Lung (tissue), 12 donors: ENCODE measurements around the gene FAM174C. TPM values are rescaled to one million over a fixed set of nuclear protein-coding genes. Genes with fewer than 3 reads are reported as not detected.

Experiments used
- ATAC-seq: fragments of 200-7000 bp; cut with Tn5 transposase; one replicate; pipeline ENCODE4 v1.9.1; 2020; ENCODE audit warnings: moderate number of reproducible peaks; ENCODE audit not compliant: insufficient read depth, low FRiP score
- DNase-seq, 3 donors: peaks; one replicate each; pipeline ENCODE4 v3.0.0-alpha.2; 2013 to 2017
- H3K27ac ChIP-seq, 2 donors: one replicate each; pipeline ENCODE4 v1.5.1; 2013; ENCODE audit warnings: mild to moderate bottlenecking in 2 of 2, moderate library complexity in 2 of 2, control low read depth in 1 of 2, inconsistent platforms in 1 of 2, low read depth in 1 of 2, low read length in 1 of 2
- H3K27me3 ChIP-seq, 3 donors: one replicate each; pipeline ENCODE4 v1.5.1; 2013; ENCODE audit warnings: low read length in 2 of 3; ENCODE audit not compliant: control insufficient read depth in 3 of 3, insufficient read depth in 3 of 3
- H3K36me3 ChIP-seq, 4 donors: one replicate each; pipeline ENCODE4 v1.5.1; 2013; ENCODE audit warnings: low read length in 4 of 4, mild to moderate bottlenecking in 1 of 4, moderate library complexity in 1 of 4; ENCODE audit not compliant: control insufficient read depth in 4 of 4, insufficient read depth in 4 of 4
- H3K4me1 ChIP-seq, 5 donors: one replicate each; pipeline ENCODE4 v1.5.1; 2013; ENCODE audit warnings: low read length in 5 of 5, mild to moderate bottlenecking in 2 of 5, moderate library complexity in 1 of 5; ENCODE audit not compliant: control insufficient read depth in 5 of 5, insufficient read depth in 5 of 5
- H3K4me3 ChIP-seq: one replicate; pipeline ENCODE4 v1.5.1; 2013; ENCODE audit warnings: mild to moderate bottlenecking, control low read depth, moderate library complexity
- H3K9ac ChIP-seq, 2 donors: one replicate each; pipeline ENCODE4 v1.5.1; 2013; ENCODE audit warnings: low read length in 2 of 2, control low read depth in 1 of 2; ENCODE audit not compliant: insufficient read depth in 1 of 2
- H3K9me3 ChIP-seq, 4 donors: one replicate each; pipeline ENCODE4 v1.5.1; 2013; ENCODE audit warnings: low read length in 3 of 4, mild to moderate bottlenecking in 1 of 4, moderate library complexity in 1 of 4; ENCODE audit not compliant: control insufficient read depth in 4 of 4, insufficient read depth in 3 of 4
- CTCF ChIP-seq: IDR thresholded peaks from 2 replicates; pipeline ENCODE4 v1.5.1; 2012; ENCODE audit warnings: mild to moderate bottlenecking; ENCODE audit errors: control extremely low read depth, extremely low read depth
- WGBS, 2 donors: extraction: QIAGEN DNeasy Blood & Tissue Kit; methylation state at CpG; one replicate each; pipeline ENCODE4 v1.1.7; 2013; 5-methylcytosine and 5-hydroxymethylcytosine counted together
- polyA plus RNA-seq, 2 donors: library from polyadenylated mRNA; stranded (reverse); fragments of 200-250 nt; gene quantifications; one replicate each; pipeline ENCODE4 v1.2.1, GENCODE V29; 2013
- total RNA-seq, 2 donors: library from RNA; depleted of rRNA in 1 of 2; stranded (reverse); fragments of >200 nt in 1 of 2; gene quantifications; one replicate each; pipeline ENCODE4 v1.2.1, GENCODE V29; 2014 to 2021
- donor health status: control.
- donor health status: control.
- donor health status: Bipolar disorder and iron deficiency.
- donor health status: healthy.
- donor health status: DM: yes; HTN: yes; CAD: no.

Gene FAM174C
- total and polyA plus RNA-seq, 4 donors, result 17.5 to 89.3 (median 69.4) TPM

DNA sequence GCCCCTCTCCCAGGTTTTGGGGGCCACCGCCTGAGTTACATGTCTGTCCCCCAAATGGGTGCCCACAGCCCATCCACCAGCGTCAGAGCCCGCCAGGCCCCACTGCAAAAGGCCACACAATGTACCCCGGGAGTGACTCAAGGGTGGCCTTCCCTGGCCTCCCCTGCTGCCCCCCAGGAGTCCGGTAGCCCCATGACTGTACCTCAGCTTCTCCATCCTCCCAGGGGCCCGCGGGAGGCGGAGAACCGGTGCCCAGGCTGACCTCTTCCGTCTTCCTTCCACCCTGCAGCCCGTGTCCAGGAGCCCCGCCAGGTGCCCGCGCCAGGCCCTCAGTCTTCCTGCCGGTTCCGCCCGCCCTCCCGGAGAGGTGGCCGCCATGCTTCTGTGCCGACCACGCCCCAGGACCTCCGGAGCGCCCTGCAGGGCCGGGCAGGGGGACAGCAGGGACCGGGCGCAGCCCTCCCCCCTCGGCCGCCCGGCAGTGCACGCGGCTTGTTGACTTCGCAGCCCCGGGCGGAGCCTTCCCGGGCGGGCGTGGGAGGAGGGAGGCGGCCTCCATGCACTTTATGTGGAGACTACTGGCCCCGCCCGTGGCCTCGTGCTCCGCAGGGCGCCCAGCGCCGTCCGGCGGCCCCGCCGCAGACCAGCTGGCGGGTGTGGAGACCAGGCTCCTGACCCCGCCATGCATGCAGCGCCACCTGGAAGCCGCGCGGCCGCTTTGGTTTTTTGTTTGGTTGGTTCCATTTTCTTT lies 47.9 kb upstream of the FAM174C start:
- 95 to 96% methylated on average over 51 to 56 of the region's 56 CpGs for WGBS, 2 donors
- Histone ChIP-seq H3K36me3 (peaks cover 0 to 54% (median 5%) of the 10 kb centered on the region in 4 donors), H3K4me3 (no peak overlapping the region), H3K27ac (no peak overlapping the region), H3K9ac (no peak overlapping the region), H3K9me3 (no peaks in the 10 kb centered on the region), H3K4me1 (peaks cover 0 to 5% (median 2%) of the 10 kb centered on the region in 5 donors), H3K27me3 (no peaks in the 10 kb centered on the region)
- DNase-seq (peak in 1 of 3 donors; percentile 7), ATAC-seq (no peak)
- TF ChIP-seq CTCF, result no peak

- peaks cover 0 to 12% (median 6%) of the 10 kb centered on the region in 5 donors for H3K4me1 ChIP-seq
- 97 to 98% methylated on average over 95 to 100 of the region's 100 CpGs for WGBS, 2 donors
- DNase-seq, result no peak
- no peak for TF ChIP-seq CTCF
- H3K9ac ChIP-seq, result no peak overlapping the region
- H3K9me3 ChIP-seq, result no peaks in the 10 kb centered on the region
- H3K4me3 ChIP-seq, result no peak overlapping the region
- H3K36me3 ChIP-seq, result peaks cover 0 to 45% (median 4%) of the 10 kb centered on the region in 4 donors
- H3K27me3 ChIP-seq, result no peaks in the 10 kb centered on the region
- ATAC-seq, result no peak
- no peak overlapping the region for H3K27ac ChIP-seq
These were observed 47.0 kb upstream of the FAM174C start for GRCh38 chr19:1228161-1228957.

DNA sequence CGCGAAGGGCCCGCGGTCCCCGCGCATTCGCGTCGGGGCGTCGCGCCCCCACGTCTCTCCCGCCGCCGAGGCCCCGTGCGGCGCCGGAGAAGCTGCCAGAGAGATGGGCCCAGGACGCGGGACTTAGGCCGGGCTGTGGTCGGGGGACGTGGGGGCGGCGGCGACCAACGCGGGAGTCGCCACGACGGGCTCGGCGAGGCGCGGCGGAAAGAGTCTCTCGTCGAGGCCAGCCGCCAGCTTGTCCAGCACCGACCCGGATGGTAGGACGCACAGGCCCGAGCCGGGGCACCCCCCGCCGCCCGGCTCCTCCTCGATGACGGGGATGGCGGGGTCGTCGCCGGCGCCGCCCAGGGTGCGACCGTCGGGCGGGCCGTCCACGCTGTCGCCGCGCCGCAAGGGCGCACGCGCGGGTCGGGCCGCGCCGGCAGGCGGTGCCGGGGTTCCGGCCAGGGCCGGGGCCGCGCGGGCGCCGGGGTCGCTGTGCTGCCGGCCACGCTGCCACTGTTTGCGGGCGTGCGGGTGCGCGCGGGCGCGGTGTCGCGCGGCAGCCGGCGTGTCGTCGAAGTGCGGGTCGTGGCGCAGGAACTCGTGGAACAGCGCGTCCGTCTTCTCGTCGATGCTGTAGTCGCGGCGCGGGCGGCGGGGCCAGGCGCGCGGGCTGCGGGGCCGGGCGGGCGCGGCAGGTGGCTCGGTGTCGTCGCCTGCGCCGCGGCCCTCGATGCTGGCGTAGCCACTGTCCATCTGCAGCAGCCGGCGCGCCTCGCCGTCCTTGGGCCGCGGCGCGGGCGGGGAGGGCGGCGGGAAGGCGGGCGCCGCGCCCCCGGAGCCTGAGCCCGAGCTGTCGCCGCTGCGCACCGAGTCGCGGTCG lies 46.0 kb upstream of the FAM174C start:
- no peaks in the 10 kb centered on the region for H3K27me3 ChIP-seq
- ATAC-seq (no peak), DNase-seq (no peak)
- no peak overlapping the region for H3K4me3 ChIP-seq
- H3K27ac ChIP-seq, result no peak overlapping the region
- no peak overlapping the region for H3K9ac ChIP-seq
- H3K9me3 ChIP-seq, result no peaks in the 10 kb centered on the region
- TF ChIP-seq CTCF, result no peak
- H3K36me3 ChIP-seq, result peaks cover 0 to 39% (median 2%) of the 10 kb centered on the region in 4 donors
- 95 to 98% methylated on average over 138 to 158 of the region's 158 CpGs for WGBS, 2 donors
- H3K4me1 ChIP-seq, result peaks cover 0 to 13% (median 6%) of the 10 kb centered on the region in 5 donors
